ENCODE data around the gene NKX6-1. TPM values are rescaled to one million over a fixed set of nuclear protein-coding genes. Genes with fewer than 3 reads are reported as not detected.

Gene NKX6-1
- total and polyA plus RNA-seq, 9 of the 15 experiments (the other 6 are each of a cell fraction or from before 2014, with no cell fraction given): not detected

DNA sequence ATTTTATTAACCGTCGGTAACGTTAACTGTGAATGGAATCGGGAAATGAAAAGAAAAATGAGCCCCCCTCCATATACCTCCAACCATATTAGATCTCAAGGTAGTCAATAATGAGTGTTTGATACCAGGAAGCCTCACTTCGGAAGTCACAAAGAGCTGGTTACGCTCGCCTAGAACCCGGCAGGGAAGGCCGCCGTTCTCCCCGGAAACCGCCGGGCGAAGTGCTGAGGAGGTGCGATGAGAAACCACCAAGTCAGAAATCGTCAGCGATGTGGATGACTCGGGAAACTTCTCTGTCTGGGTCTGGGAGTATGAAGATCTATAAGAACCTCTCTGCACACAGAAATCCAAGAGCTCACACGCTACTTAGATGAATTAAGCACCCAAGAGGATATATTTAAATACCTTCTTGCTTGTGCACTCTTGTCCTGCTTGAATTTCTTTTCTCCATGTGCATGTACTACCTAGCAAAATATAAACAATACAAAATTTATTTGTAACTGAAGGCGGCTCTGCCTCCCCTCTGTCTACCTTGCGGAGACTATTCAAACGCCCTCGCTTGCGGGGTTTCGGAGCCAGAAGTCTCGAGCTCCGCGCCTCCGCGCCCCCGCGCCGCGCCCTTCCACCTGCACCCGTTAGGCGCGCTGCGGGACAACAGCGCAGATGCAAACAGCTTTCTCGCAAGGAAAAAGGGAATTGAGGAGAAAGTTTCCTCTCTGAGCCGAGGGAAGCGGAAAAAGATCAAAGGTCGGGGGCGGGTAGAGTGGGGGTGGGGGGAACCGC lies 17.8 kb downstream of the NKX6-1 start (continued):
- TF ChIP-seq E4F1 (CRISPR knock-in tag; IDR thresholded peaks at IDR 0.05; ENCODE audit: borderline replicate concordance) (no peak), PML (IDR thresholded peaks at IDR 0.05; ENCODE audit: low read length) (no peak), CHD2 (IDR thresholded peaks at IDR 0.05; ENCODE audit: low read depth, low read length) (no peak), ATF1 (CRISPR knock-in tag; IDR thresholded peaks at IDR 0.05) (no peak), ATF1 (tag; IDR thresholded peaks at IDR 0.05) (no peak), ZNF165 (CRISPR knock-in tag; IDR thresholded peaks at IDR 0.05; ENCODE audit: borderline replicate concordance) (no peak)

GRCh38 chr4:84480082-84480481 lies 19.0 kb downstream of the NKX6-1 start:
- Histone ChIP-seq H3K9me1 (ENCODE audit: control insufficient read depth, insufficient read depth, low read length) (peaks cover 2% of the 10 kb centered on the region), H3K27me3 (ENCODE audit: control insufficient read depth in 2 of 2, insufficient read depth in 2 of 2, low read length in 2 of 2) (peaks cover 2 to 22% of the 10 kb centered on the region in 2 experiments; a peak in 2 of 5 replicates), H3K79me2 (ENCODE audit: control insufficient read depth, insufficient read depth, low read length) (no peaks in the 10 kb centered on the region), H3K9ac (ENCODE audit: insufficient read depth in 1 of 2, low read depth in 2 of 2, low read length in 2 of 2) (no peak overlapping the region), H3K36me3 (ENCODE audit: control insufficient read depth, insufficient read depth, low read length) (no peaks in the 10 kb centered on the region), H3K9me3 (replicated peaks; ENCODE audit: control insufficient read depth, insufficient read depth, low read depth, low read length) (no peaks in the 10 kb centered on the region), H3K27ac (ENCODE audit: extremely low read depth, low read depth, low read length) (no peak overlapping the region), H4K20me1 (replicated peaks; ENCODE audit: control insufficient read depth, insufficient read depth, low read length) (no peaks in the 10 kb centered on the region), H3K4me2 (ENCODE audit: insufficient read depth, low read length) (no peak overlapping the region), H3K4me1 (replicated peaks in 1 of 2; ENCODE audit: control insufficient read depth in 2 of 2, insufficient read depth in 2 of 2, low read length in 2 of 2) (peaks cover 0 to 8% of the 10 kb centered on the region in 2 experiments; a peak in 1 of 5 replicates), H2AFZ (ENCODE audit: low read depth, low read length) (no peak overlapping the region), H3K4me3 (no peak overlapping the region)
- DNase-seq (ENCODE audit: extremely low read depth in 1 of 4, low spot score in 3 of 4) (no peak), FAIRE-seq (no peak), ATAC-seq (no peak)
- TF ChIP-seq GATAD2A (IDR thresholded peaks at IDR 0.05): no peak
- no peak for TF ChIP-seq FOXO4 (CRISPR knock-in tag; IDR thresholded peaks at IDR 0.05)
- TF ChIP-seq, protein P1, sequence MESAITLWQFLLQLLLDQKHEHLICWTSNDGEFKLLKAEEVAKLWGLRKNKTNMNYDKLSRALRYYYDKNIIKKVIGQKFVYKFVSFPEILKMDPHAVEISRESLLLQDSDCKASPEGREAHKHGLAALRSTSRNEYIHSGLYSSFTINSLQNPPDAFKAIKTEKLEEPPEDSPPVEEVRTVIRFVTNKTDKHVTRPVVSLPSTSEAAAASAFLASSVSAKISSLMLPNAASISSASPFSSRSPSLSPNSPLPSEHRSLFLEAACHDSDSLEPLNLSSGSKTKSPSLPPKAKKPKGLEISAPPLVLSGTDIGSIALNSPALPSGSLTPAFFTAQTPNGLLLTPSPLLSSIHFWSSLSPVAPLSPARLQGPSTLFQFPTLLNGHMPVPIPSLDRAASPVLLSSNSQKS (CRISPR knock-in tag; IDR thresholded peaks at IDR 0.05): no peak
- no peak for TF ChIP-seq E2F3 (CRISPR knock-in tag; IDR thresholded peaks at IDR 0.05)
- no peak for TF ChIP-seq SMAD4 (CRISPR knock-in tag; conservative IDR thresholded peaks at IDR 0.05)
- no peak for TF ChIP-seq ZNF24 (IDR thresholded peaks at IDR 0.05)
- TF ChIP-seq KLF10 (CRISPR knock-in tag; IDR thresholded peaks at IDR 0.05): no peak
- intact Hi-C loops (cut with micrococcal nuclease): no loop called here
- in situ Hi-C loops (cut with MboI): no loop called here
- ChIA-PET CTCF (ENCODE audit: low intra/inter-chr PET ratio) (no interaction called here), POLR2A (interaction anchor here (1.0 kb wide), 1 partner anchor 11 kb away, joined by 3 read pairs; no protein-coding TSS in a partner anchor)
- BruUV-seq (replicated peaks): no TSS peak
- 3% methylated on average over 4 of the region's 4 CpGs for WGBS (ENCODE audit: insufficient coverage, low coverage, missing lambda C conversion rate)
